ENCODE data around the gene FALEC.

The FALEC gene

DNA sequence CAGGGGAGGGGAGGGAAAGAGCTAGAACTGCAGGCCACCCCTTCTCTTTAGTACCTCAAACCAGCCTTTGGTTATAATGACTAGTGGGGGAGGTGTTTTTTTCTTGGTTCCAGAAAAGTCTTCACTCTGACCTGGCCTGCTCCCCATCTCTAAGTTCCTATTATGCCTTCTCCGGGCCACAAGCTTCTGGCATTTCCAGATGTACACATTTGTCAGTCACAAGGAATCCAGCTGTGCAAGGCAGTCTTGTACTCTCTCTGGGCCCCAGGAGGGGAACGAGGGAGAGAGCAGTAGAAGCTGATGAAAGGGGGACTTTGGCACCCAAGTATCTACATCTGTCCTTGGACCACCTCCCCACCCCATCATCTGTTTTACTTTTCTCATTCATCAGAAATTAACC is 2.7 kb upstream of the FALEC start:
- no peak for DNase-seq

DNA sequence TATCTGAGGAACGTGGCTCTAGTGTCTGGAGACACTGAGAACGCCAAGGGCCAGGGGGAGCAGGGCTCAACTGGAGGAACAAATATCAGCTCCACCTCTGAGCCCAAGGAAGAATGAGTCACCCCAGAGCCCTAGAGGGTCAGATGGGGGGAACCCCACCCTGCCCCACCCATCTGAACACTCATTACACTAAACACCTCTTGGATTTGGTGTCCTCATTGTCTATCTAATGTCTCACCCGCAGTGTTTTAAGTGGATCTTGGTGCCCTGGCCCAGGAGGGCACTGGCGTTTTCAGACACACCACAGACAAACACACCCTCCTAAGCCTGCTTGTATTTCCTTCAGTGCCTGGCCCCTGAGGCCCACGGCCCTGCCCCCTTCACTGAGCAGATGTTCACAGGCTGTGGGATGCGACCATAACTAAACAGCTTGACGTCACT is 2.2 kb upstream of the FALEC start:
- DNase-seq = no peak

DNA sequence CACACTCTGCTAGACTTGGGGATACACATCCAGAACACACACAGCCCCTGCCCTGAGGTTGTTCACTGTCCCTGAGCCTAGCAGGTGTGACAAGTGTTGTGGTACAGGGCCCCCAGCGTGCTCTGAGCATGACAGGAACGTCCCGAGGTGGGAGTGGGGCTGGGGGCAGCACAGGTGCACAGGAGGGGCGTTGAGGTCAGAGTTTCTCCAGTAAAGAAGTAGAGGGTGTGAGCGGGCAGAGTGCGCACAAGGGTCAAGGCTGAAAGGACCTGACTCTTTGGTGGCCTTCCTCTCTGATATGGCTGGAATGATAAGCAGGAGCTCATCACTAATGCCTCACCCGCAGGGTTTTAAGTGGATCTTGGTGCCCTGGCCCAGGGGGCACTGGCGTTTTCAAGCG is 1.3 kb upstream of the FALEC start:
- no peak for DNase-seq

DNA sequence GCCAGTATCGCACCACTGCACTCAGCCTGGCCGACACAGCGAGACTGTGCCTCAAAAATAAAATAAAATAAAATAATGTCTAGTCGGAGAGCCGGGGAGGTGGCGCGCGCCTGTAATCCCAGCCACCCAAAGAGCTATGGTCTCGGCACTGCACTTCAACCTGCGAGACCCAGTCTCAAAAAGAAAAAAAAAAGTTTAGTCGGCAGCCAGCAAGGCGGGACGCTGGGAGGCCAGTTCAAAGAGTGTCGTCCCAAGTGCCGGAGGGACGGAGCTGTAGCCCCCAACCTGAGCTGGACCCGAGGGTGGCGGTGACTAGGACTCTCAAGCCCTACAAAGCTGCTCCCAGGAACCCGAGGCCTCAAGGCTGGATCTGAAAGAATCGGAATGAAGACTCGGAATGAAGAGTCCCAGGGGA is 632 bp upstream of the FALEC start:
- no peak for DNase-seq

DNA sequence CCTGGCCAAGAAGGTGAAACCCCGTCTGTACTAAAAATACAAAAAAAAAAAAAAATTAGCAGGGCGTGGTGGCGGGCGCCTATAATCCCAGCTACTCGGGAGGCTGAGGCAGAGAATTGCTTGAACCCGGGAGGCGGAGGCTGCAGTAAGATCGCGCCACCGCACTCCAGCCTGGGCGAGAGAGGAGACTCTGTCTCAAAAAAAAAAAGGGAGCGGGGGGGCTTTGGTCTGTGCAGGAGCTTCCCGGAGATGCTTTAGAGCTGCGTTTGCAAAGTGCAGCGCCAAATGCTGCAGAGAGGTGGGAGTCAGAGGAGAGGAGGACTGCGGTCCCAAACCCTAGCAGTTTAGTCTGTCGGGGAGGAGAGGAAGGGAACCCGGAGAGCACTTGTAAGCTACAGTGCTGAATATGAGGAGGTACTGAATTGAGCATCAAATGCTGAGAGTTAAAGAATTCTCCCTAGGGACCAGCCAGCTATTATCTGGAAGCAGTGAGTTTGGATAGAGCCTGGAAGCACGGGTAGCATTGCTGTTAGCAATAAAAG is 569 bp downstream of the FALEC start:
- no peak for DNase-seq

DNA sequence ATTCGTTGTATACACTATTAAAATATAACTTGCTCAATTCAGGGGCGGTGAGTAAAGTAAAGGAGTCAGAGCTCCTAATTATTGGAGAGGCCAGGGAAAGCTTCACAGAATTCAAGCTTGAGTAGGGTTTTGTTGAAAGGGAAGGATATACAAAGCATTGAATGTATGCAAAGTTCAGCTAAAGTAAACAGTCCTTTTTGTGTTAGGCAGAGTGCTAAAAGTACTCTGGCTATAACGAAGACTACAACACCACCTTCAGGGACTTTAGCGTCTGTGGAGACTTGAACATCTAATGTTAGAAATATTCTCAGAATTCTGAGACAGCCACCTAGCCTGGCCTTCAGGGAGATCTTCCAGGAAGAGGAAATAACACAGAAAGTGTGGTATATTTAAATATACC is 1.1 kb downstream of the FALEC start:
- no peak for DNase-seq

DNA sequence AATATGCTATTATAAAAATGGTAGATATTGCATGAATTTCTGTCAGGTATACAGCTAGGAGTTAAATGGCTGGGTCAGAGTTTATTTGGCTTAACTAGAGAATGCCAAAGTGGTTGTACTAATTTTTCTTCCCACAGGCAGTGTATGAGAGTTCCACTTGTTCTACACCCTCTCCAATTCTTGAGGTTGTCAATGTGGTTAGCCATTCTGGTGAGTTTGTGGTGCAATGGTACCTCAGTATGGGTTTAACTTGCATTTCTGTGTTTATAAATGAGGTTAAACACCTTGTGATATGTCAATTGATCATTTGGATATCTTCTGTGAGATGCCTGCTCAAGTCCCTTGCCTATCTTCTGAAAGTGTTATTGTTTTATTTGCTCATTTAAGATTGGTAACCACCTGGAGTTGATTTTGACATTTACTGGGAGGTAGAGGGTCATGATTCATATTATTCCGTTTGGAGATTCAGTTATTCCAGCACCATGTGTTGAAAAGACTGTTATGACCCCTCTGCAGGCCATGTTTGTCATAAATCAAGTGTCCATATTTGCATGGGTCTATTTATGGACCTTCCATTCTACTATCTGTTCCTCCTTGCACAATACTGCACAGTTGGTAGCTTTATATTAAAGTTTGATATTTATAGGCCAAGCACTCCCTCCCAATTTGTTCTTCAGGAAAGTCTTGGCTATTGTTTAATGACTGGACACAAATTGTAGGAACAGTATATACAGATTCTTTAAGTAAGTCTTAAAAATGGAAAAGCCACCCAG is 5.8 kb downstream of the FALEC start:
- DNase-seq = no peak

DNA sequence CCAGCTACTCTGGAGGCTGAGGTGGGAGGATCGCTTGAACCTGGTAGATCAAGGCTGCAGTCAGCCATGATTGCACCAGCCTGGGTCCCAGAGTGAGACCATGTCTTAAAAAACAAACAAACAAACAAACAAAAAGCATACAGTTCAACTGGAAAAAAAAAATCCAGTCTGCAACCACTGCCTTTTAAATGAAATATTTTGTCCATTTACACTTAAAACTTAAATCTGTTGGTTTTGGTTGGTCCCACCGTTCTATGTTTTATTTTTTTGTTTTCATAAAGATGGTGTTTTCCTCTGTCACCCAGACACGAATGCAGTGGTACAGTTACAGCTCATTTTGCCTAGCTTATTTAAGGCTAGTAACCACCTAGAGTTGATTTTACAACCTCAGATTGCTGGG is 9.8 kb downstream of the FALEC start:
- no peak for DNase-seq

DNA sequence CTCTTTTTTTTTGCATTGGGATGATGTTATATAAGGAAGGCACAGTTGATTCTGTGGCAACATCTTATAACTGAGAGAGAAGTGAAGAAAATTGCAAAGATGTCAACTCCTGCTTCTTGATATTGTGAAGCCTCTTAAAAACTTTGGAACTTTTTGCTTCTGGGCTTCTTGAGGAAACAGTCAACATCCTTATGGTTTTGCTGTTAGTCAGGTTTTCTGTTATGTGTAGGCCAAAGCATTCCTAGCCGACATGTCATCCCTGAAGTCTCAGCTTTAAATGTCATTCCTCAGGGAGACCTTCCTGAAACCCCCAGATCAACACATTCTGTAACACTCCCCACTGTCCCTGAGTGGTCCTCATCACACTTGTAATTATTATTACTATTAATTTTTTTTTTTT is 12.6 kb downstream of the FALEC start:
- no peak for DNase-seq

DNA sequence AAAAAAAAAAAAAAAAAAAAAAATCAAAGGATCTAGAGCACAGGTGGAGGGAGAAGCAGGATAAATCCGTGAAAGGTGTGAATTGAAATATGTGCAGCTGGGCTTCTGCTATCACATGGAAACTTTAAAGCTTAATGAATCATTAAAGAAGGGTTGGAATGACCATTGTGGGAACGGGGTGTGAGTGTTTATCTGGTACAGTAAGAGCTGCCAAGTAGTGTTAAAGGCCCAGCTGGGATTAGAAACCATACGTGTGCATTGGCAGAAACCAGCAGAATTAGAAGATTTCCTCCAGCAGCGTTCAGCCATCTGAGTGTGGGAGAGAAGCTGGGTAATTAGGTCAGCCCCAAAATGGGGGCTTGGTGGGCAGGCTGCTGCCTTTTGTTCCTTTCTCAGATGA is 13.5 kb downstream of the FALEC start:
- DNase-seq = no peak

DNA sequence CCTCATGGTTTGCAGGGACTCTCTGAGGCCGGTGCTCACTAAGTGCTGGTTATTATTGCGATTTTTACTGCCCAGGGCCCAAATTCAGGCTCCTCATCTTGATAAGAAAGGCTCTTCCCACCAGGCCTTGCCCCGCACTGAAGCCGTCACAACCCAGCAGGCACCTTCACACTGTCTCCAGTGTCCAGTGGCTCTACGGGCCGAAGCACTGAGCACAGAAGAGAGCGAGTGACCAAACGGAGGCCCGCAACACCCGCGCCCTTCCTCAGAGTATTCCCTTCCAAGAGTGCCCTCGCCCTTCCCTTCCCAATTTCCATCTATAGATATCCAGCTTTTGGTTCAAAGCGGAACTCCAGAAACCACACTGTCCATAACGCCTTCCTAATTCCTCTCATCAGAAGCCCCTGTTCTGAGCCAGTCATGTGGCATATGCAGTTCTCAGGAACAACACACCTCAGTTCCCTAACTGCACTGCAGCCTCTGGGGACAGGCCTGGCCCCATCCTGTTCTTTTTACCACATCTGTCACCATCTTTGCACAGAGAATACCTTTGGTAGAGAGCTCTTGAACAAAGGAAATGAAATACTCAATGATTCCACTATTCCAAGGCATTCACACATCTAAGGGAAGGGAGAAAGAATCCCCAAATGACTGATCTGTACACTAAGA is 15.1 kb downstream of the FALEC start:
- DNase-seq = no peak

DNA sequence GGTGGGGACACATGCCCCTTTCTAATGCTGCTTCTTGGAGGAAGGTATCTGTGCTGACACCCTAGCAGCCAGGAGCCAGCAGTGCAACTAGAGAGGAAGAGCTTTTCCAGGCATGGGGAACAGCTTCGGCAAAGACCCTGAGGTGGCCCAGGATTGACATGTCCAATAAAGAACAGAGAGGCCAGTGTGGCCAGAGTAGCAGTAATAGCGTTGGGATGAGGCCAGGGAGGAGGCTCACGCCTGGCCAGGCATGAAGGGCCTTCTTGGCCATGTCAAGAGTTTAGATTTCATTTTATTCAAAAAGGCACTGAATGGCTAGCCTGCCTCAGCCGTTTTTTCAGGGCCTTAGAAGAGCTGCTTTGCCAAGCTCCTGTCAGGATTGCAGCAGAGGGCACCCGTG is 17.3 kb downstream of the FALEC start:
- no peak for DNase-seq

DNA sequence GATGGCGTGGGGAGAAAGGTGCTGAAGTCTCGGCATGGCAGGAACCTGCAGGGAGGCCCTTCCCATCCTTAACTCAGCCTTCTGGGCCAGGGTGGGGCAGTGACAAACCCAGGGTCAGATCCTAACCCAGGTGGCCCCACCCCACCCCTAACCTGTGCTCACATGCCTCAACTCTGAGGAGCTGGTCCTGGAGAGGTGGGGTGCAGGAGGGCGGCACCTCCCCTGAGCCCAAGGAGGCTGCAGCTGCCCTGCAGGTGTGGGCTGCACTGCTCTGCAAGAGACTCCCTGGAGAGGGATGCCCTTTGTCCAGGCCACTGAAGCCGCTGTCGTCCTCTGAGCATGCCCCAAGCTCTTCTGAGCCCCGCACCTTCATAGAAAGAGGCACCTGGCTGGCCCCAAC is 18.4 kb downstream of the FALEC start:
- DNase-seq = no peak

DNA sequence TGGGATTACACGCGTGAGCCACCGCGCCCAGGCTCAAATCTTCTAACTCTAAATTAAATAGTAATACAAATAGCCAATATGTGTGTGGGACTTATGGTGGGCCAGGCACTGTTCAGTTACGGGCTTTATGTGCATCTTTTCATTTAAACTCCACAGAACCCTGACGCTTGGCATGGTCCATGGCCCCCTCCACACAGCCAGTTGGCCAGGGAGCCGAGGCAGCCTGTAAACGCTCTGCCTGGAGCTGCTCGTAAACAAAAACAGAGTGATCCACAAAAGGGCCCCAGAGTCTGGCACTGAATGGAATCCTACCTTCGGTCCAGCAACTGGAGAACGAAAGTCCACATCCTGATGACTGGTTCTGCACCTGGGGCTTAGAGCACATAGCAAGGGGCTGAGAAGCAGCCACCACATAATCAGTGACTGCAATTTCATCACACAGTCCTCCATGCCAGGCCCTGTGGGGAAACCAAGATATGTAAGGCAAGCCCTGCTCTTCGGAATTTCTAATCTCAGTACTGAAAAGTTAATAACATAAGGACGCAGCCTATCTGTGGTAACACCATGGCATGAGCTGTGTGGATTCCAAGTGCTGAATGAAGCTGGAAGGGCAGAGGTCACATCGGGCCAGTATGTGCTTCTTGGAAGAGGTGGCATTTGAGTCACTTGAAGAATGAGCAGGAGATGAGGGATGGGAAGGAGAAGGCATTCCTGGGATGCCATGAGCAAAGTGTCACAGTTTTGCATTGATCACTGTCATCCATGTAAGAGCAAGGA is 20.1 kb downstream of the FALEC start:
- DNase-seq = no peak

DNA sequence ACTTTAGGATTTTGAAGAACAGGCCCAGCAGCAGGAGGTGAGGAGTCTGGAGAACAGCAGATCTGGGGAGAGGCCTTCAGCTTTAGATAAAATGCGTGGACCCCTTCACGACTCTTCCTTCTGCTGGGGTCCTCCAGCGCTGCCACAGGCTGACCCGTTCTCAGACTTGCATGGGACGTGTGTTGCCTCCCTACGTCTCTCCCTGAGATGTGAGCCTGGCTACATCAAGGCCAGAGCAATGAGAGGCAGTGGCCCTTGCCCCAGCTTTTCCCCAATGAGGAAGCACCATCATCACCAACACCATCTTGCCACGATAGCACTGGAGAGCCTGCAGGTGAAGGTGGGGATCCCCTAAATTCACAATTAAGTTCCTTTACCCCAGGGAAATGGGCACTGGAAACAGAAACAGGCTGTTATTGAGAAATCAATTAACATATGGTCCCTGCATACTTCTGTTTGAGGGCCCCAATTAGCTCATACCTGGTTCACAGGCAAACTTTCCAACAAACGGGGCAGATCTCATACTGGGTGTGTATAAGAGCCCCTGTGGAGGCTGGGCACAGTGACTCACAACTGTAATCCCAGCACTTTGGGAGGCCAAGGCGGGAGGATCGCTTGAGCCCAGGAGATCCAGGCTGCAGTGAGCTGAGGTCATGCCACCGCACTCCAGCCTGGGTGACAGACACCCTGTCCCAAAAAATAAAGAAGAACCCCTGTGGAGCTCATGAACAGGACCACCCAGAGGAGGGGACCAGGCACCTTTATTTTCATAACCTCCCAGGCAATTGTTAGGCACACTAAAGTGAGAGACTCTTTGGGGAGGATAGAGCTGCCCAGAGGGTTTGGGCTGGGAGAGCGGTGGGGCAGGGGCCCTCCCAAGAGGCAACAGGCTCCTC is 21.5 kb downstream of the FALEC start:
- DNase-seq = no peak

DNA sequence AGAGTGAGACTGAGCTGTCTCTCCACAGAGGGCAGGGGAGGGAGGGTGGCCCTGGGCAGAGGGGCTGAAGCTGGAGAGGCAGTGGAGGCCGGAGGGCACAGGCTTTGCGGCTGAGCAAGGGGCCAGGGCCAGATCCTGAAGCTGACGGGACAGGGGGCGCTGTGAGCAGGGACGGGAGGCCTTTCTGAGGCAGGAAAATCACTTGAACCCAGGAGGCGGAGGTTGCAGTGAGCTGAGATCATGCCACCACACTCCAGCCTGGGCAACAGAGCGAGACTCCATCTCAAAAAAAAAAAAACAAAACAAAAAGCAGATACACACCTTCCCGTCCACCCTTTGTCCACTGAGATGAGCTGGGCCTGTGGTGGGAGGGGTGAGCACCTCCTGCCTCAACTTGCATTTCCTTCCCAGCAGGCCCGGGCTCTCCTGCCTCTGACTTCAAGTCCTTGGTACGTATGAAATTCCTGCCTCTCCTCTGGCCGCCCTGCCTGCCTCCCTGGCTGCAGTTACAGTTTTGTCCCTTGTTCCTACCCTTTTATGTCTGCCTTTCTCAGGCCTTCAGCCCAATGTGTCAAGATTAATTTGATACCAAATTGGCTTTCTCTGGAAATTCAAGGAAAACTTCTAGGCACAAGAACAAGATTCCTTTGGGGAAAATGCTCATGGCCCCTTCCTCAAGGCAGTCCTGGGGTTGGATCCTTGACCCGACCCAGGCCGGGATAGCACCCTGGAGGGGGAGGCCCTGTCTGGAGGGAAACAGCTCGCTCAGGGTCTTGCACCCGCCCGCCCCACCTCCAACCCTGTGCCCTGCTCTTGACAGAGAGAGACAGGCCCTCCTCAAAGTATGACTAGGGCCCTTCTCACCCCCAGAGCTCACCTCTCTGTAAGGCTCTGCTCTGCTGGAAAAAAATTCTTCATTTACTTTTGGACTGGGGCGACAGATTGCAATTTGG is 22.5 kb downstream of the FALEC start:
- DNase-seq = no peak

DNA sequence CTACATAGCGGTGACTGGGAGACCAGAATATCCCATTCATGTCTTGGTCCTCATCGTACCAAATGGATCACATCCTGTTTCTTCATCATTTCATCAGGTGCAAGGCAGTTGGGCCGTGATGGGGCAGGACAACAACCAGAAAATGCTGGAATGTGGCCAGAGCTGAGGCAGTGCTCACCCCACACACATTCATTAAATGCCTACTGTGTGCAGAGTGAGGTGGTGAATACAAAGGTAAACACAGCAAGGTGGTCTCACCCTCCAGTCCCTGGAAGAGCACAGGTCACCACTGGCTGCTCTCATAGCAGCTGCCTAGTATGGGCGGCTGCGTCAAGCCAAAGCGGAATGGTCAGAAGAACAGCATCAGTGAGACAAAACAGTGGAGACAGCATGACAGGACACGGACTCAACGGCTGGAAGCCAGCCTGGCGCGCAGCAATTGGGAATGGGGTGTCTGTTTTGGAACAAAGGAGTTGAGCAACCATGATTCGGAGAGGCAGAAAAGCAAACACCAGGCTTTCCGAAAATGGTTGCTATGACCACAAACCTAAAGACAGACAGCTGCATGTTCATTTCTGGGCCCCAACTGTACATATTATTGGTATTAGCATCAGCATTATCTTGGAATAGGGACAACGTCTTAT is 28.1 kb downstream of the FALEC start:
- DNase-seq = no peak

DNA sequence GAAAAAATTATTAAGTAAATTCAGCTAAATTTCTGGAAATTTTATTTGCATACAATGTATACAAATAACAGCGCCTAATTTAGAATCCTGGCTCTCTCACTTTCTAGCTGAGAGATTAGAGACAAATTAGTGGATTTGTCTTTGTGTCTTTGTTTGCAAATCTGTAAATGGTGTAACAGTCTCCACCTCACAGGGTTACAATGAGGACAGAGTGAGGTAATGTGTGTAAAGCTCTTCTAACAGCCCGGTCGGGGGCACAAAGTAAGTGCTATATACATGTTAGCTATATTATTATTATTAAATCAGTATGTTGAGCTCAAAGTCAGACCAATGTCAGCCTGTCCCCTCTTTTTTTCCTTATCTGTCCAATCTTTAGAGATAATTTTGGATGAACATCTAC is 28.7 kb downstream of the FALEC start:
- DNase-seq = no peak

DNA sequence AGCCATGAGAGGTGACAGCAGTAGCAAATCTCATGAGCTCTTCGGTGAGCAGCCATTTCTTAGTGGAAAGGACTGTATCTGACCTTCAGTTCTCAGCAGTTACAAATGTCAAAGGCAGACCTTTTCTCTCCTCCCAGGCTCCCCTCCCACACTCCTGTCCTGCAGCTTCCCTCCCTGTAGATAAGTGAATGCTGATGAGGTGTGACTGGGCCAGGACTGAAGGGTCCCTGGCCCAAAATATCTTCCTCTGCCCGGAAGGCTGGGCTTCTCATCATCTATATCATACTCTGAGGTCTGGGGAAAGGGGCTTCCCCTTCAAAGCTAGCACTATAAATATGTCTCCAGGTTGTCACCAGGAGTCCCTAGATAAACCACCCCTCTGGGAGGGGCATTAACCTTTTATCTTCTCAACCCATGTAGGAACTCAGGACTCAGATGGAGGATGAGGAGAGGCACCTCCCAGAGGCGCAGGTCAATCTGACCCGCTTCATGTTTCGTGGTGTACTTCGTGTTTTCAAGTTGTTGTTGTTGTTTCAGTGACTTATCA is 30.0 kb downstream of the FALEC start:
- no peak for DNase-seq

DNA sequence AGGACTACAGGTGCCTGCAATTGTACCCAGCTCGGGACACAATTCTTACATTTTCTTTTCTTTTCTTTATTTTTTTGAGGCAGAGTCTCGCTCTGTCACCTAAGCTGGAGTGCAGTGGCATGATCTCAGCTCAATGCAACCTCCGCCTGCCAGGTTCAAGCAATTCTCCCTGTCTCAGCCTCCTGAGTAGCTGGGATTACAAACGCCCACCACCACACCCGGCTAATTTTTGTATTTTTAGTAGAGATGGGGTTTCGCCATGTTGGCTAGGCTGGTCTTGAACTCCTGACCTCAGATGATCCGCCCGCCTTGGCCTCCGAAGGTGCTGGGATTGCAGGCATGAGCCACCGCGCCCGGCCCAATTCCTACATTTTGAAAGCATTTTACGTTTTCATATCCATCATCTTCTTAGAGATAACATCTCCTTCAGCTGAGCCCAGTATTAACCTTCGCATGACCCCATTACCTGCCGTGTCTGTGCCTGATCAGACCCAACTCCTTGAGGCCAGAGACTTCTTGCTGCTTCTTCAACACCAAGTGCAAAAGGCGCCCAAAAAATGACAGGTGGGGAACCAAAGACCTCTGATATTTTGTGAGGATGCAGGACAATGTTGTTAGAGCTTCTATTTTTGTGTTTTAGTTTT is 30.9 kb downstream of the FALEC start:
- DNase-seq = no peak
